ENCODE data around the gene ALG2. TPM values are rescaled to one million over a fixed set of nuclear protein-coding genes. Genes with fewer than 3 reads are reported as not detected.

Gene ALG2
- total RNA-seq, 1 donor from 2014 or later: 33.0 TPM

DNA sequence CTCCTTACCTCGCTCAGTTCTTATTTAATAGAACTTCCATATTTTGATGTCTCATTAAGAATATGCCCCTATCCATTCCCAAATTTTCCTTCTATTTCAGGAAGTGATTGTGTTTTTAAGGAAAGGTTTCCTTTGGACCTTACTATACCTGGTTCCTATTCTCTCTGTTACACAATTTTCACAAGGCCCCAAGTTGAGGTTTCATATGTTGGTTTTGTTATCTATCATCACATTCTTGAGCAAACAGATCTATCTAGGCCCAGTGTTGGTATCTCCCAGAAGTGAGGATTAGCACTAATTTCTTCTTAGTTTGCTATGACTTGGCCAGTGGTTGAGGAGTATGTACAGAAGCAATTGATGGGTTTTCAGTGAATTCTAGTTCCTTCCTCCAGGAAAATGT lies 41.5 kb downstream of the ALG2 start:
- no peaks in the 10 kb centered on the region for H3K36me3 Mint-ChIP-seq (ENCODE audit: unreplicated experiment)
- TF ChIP-seq, protein P1, sequence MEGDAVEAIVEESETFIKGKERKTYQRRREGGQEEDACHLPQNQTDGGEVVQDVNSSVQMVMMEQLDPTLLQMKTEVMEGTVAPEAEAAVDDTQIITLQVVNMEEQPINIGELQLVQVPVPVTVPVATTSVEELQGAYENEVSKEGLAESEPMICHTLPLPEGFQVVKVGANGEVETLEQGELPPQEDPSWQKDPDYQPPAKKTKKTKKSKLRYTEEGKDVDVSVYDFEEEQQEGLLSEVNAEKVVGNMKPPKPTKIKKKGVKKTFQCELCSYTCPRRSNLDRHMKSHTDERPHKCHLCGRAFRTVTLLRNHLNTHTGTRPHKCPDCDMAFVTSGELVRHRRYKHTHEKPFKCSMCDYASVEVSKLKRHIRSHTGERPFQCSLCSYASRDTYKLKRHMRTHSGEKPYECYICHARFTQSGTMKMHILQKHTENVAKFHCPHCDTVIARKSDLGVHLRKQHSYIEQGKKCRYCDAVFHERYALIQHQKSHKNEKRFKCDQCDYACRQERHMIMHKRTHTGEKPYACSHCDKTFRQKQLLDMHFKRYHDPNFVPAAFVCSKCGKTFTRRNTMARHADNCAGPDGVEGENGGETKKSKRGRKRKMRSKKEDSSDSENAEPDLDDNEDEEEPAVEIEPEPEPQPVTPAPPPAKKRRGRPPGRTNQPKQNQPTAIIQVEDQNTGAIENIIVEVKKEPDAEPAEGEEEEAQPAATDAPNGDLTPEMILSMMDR (IDR thresholded peaks at IDR 0.05): no peak
- H3K4me3 Mint-ChIP-seq (ENCODE audit: unreplicated experiment): no peak overlapping the region
- no peaks in the 10 kb centered on the region for H3K9me3 Mint-ChIP-seq (ENCODE audit: unreplicated experiment)
- H3K27me3 Mint-ChIP-seq (ENCODE audit: unreplicated experiment): peaks cover 3% of the 10 kb centered on the region
- no peak overlapping the region for H3K27ac Mint-ChIP-seq (ENCODE audit: unreplicated experiment)
- no peak for DNase-seq (ENCODE audit: extremely low spot score, unreplicated experiment)
- peaks cover 2% of the 10 kb centered on the region for H3K4me1 Mint-ChIP-seq (ENCODE audit: unreplicated experiment)

DNA sequence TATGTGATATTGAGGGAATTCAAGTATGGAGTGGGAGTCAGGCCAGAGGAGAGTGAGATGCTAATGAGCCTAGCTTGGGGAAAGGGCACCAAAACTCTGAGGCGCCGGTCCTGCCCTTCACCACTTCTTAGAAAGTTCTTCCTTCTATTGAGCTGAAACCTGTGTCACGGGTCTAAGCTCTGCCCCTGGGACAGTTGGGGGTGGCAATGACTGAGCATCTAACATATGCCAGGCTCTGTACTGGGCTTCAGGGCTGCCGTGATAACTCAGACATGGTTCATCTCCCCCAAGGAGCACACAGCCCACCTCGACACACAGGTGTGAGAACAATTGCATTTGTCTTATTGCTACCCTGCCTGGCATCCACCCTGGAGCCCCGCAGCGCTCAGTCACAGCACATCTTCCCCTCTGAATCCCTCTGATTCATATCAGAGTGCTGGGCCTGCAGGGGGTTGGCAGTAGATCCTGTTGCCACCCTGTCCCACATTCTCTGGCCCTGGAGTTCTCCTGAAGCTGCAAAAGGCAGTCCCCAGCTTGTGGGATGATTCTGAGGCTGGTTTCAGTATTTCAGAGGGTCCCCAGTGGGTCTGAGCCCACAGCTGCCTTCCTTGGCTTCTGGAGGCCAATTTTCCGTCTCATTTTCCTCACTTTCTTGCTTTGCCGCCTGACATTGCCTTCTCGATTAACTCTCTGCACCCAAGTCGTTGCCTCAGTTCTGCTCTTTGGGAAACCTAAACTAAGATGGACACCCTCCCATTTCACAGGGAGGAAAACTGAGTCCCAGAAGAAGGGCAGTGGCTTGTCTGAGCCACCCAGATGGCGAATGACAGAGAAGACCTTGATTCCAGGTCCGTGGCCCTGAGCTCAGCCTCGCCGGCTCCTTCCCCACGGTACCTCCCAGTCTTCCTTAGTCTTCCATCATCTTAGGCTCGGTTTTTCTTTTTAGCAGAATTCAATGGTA lies 42.5 kb downstream of the ALG2 start:
- Mint-ChIP-seq H3K27ac (ENCODE audit: unreplicated experiment) (no peak overlapping the region), H3K27me3 (ENCODE audit: unreplicated experiment) (peaks cover 3% of the 10 kb centered on the region), H3K36me3 (ENCODE audit: unreplicated experiment) (no peaks in the 10 kb centered on the region), H3K9me3 (ENCODE audit: unreplicated experiment) (no peaks in the 10 kb centered on the region), H3K4me3 (ENCODE audit: unreplicated experiment) (no peak overlapping the region), H3K4me1 (ENCODE audit: unreplicated experiment) (no peaks in the 10 kb centered on the region)
- TF ChIP-seq, protein P1 (IDR thresholded peaks at IDR 0.05): no peak
- DNase-seq (ENCODE audit: extremely low spot score, unreplicated experiment): no peak

DNA sequence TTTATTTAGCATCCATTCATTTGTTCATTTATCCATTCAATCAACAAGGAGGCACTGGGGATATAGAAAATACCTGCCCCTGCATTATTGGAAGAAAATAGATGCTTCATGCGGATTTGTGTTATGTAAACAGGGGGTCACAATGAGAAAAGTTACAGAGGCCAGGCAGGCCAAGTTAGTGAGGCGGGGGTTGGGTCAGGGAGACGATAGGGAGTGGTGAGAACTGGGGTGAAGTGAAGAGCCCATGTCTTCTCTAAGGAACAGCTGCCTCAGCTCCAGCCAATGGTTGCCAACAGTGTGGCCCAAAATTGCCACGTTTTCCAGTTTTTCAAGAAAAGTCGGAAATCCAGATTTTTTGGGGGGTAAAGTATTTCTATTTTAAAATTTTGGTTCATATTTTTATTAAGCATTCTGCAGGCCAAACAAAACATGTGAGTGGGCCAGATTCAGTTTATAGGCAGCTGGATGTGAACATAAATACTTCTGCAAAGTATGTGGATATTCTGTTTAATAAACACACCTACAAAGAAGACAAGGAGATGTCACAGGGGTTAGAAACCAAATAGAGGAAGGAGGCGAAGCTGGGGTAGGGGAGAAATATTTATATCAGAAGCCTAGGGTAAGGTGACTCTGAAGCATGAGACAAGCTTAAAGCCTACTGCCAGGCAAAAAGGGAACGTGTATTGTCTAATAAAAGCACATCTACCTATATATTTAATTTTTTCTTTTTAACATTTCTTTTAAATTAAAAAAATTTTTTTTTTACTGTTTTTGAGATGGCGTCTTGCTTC lies 44.0 kb downstream of the ALG2 start:
- peaks cover 10% of the 10 kb centered on the region for H3K27me3 Mint-ChIP-seq (ENCODE audit: unreplicated experiment)
- no peaks in the 10 kb centered on the region for H3K4me1 Mint-ChIP-seq (ENCODE audit: unreplicated experiment)
- H3K9me3 Mint-ChIP-seq (ENCODE audit: unreplicated experiment): no peaks in the 10 kb centered on the region
- H3K36me3 Mint-ChIP-seq (ENCODE audit: unreplicated experiment): no peaks in the 10 kb centered on the region
- no peak overlapping the region for H3K27ac Mint-ChIP-seq (ENCODE audit: unreplicated experiment)
- no peak for DNase-seq (ENCODE audit: extremely low spot score, unreplicated experiment)
- TF ChIP-seq, protein P1 (IDR thresholded peaks at IDR 0.05): no peak
- no peak overlapping the region for H3K4me3 Mint-ChIP-seq (ENCODE audit: unreplicated experiment)

DNA sequence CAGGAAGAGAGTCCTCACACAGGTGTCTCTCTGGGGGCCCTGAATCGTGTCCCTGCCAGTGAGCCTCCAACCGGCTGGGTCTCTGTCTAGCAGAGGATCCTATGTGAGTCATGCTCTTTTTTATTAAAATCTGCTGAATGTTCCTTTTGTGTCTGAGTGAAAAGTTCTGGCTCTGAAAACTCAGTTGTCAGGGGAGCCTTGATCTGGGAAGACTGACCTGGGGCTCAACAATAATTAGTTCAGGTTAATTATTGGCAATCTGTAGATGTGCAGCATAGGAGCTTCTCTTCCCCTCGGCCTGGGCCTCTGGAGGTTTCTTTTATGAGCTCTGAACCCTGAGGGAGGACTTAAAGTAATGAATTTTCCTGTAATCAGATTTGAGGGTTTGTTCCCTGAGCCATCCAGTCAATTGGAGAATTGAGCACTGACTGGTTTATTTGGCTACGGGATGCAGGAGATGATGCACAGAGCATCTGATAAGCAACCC lies 45.2 kb downstream of the ALG2 start:
- no peak overlapping the region for H3K27ac Mint-ChIP-seq (ENCODE audit: unreplicated experiment)
- H3K9me3 Mint-ChIP-seq (ENCODE audit: unreplicated experiment): no peaks in the 10 kb centered on the region
- no peak overlapping the region for H3K4me3 Mint-ChIP-seq (ENCODE audit: unreplicated experiment)
- no peaks in the 10 kb centered on the region for H3K4me1 Mint-ChIP-seq (ENCODE audit: unreplicated experiment)
- H3K36me3 Mint-ChIP-seq (ENCODE audit: unreplicated experiment): no peaks in the 10 kb centered on the region
- DNase-seq (ENCODE audit: extremely low spot score, unreplicated experiment): no peak
- H3K27me3 Mint-ChIP-seq (ENCODE audit: unreplicated experiment): peaks cover 21% of the 10 kb centered on the region
- TF ChIP-seq, protein P1 (IDR thresholded peaks at IDR 0.05): no peak

Measured in osteocyte (in vitro differentiated cells).